ENCODE results near the gene SDC1.

Gene SDC1

DNA sequence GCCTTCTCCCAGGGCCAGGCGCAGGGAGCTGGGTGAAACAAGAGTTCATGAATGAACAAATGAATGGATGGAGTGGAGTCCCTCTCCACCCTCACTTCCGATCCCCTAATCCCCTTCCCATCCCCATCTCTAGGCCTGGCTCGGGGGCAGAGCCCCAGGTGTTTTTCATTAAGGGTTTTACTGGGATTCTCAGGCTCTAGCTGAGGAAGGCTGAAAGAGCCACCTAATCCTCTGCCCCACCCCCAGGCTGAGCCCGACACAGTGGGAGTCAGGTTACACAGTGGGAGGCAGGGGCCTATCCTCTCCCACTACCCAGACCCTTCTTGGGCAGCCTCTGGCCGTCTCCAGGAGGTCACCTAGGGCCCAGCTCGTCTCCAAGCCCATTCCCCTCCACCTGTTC, 36.1 kb downstream of the SDC1 start:
- H3K4me3 ChIP-seq (ENCODE audit: low read depth, low read length): no peak overlapping the region
- TF ChIP-seq, protein P1, sequence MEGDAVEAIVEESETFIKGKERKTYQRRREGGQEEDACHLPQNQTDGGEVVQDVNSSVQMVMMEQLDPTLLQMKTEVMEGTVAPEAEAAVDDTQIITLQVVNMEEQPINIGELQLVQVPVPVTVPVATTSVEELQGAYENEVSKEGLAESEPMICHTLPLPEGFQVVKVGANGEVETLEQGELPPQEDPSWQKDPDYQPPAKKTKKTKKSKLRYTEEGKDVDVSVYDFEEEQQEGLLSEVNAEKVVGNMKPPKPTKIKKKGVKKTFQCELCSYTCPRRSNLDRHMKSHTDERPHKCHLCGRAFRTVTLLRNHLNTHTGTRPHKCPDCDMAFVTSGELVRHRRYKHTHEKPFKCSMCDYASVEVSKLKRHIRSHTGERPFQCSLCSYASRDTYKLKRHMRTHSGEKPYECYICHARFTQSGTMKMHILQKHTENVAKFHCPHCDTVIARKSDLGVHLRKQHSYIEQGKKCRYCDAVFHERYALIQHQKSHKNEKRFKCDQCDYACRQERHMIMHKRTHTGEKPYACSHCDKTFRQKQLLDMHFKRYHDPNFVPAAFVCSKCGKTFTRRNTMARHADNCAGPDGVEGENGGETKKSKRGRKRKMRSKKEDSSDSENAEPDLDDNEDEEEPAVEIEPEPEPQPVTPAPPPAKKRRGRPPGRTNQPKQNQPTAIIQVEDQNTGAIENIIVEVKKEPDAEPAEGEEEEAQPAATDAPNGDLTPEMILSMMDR (IDR thresholded peaks at IDR 0.05; ENCODE audit: low read depth, low read length): no peak

DNA sequence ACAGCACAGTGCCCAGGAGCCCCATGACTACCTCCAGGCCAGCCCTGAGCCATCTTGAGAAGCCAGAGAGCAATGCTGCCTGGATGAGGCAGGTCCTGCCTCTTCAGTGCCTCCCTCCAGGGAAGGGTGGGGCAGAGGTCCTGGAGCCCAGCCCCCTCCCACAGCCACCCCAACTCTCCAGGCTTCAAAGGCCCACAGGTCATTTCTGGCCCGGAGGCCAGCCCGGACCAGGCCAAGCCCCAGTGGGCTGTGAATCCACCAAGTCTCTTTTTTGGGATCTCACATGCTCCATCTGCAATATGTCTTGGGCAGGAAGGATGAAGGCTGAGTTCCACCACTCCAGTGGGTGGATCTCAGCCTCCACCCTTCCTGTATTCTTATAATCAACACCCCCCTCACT, 36.7 kb downstream of the SDC1 start:
- TF ChIP-seq, protein P1 (IDR thresholded peaks at IDR 0.05; ENCODE audit: low read depth, low read length): no peak
- H3K4me3 ChIP-seq (ENCODE audit: low read depth, low read length): no peak overlapping the region

- no peak overlapping the region for H3K4me3 ChIP-seq (ENCODE audit: low read depth, low read length)
- TF ChIP-seq, protein P1 (IDR thresholded peaks at IDR 0.05; ENCODE audit: low read depth, low read length): no peak
These were observed 37.6 kb downstream of the SDC1 start for GRCh38 chr2:20187331-20187730.

DNA sequence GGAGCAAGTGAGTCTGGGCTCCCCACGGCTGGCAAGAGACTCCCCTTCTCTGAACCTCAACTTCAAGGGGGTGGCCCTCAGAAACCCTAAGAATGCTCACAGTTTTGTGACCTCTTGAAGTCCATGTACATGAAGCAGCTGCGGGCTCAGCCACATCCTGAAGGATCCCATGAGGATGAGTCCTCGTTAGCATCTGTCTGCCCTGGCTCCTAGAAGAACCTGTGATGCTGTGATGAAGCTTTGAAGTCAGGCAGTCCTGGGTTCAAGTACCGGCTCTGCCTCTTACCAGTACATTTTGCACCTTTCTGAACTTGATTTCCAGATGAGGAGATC, 38.1 kb downstream of the SDC1 start:
- no peak overlapping the region for H3K4me3 ChIP-seq (ENCODE audit: low read depth, low read length)
- TF ChIP-seq, protein P1 (IDR thresholded peaks at IDR 0.05; ENCODE audit: low read depth, low read length): no peak

DNA sequence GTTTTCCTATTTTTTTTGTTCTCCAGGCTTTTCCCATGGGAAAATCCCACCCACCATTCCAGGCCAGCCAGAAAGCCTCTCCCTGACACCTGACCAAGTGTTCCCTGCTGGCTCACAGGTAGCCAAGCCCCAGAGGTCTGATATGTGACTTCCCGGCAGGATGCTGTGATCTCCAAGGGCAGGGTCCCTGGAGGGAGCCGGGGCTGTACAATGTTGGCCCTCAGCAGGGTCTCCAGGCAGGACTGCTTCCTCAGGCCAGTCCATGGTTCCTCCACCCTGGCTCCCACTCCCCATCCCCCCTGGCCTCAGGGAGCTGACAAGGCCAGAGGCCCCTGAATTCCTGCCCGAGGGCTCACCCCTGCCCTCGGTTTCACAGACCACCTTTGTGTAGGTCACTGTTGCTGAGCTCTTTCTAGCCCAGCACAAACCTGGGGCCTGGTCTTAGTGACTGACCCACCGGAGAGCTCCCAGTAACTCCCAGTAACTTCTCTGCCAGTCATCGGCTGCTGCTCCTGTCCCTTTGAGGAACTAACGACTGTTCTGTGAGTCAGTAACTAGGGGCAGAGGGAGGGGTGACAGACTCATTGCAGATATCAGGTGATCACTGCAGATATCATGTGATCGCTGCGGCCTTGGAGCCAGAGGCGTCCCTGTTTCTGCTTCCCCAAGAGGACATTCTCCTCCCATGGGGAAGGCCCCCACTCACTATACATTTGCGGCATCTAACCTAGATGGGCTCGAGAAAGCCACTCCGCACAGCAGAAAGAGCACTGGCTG, 38.7 kb downstream of the SDC1 start:
- TF ChIP-seq, protein P1 (IDR thresholded peaks at IDR 0.05; ENCODE audit: low read depth, low read length): no peak
- no peak overlapping the region for H3K4me3 ChIP-seq (ENCODE audit: low read depth, low read length)

DNA sequence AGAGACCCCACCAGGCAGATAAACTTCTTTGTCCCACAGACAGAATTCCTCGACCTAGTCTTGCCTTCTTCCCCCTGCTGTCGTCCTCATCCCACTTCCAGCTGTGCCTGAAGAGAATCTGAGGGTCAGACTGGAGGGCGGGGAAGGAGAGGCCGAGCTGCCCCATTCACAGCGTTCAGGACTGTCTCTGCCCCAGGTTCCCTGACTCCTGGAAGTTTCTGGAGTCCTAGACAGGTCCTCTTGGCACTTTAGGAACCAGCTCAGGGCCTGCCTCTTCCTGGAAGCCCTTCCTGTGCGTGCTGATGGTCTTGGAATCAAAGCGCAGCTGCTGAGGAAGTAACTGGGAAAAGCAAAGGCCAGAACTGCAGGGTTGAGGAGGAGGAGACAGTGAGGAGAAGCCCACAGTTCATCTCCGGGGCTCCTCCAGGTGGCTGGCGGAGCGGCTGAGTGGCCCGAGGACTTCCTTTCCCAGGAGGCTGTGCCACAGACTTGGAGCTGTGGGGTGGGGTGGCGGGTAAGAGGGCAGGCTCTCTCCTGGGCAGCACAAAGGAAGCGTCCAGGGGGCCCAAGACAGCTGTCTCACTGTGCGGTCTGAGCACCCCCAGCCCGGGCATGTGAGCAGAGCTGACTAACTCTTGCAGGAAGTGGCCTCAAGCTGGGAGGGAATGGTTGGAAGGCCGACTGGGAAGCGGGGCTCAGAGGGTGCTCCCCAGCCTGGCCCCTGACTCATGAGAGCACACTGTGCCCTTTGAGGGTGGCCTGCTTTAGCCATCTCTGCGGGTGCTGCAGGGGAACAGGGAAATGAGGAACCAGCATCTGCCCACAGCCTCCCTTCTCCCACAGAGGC, 39.5 kb downstream of the SDC1 start:
- H3K4me3 ChIP-seq (ENCODE audit: low read depth, low read length): no peak overlapping the region
- TF ChIP-seq, protein P1 (IDR thresholded peaks at IDR 0.05; ENCODE audit: low read depth, low read length): no peak

All from WI38 (cell line).